ENCODE measurements around the gene KIF9.

The KIF9 gene

GRCh38 chr3:47273564-47273963 is 9.0 kb downstream of the KIF9 start:
- Histone ChIP-seq H3K27ac (replicated peaks) (no peak overlapping the region), H3K4me3 (replicated peaks; ENCODE audit: insufficient read depth, low read length) (no peak overlapping the region), H3K27me3 (ENCODE audit: insufficient read depth, poor library complexity, severe bottlenecking) (no peaks in the 10 kb centered on the region)
- TF ChIP-seq SPI1 (IDR thresholded peaks at IDR 0.05; ENCODE audit: borderline replicate concordance, low read depth) (no peak), REST (IDR thresholded peaks at IDR 0.05; ENCODE audit: insufficient replicate concordance, low read depth) (no peak)
- DNase-seq (ENCODE audit: low read depth in 1 of 2, low spot score in 1 of 2) = no peak

GRCh38 chr3:47270526-47270925 is 12.1 kb downstream of the KIF9 start:
- no peak for DNase-seq (ENCODE audit: low read depth in 1 of 2, low spot score in 1 of 2)
- TF ChIP-seq SPI1 (IDR thresholded peaks at IDR 0.05; ENCODE audit: borderline replicate concordance, low read depth) (no peak), POLR2AphosphoS5 (IDR thresholded peaks at IDR 0.05; ENCODE audit: low read depth) (no peak), GABPA (IDR thresholded peaks at IDR 0.05; ENCODE audit: low read depth) (no peak), CTCF (IDR thresholded peaks at IDR 0.05; ENCODE audit: insufficient read depth, low read length) (no peak), REST (IDR thresholded peaks at IDR 0.05; ENCODE audit: insufficient replicate concordance, low read depth) (no peak)
- no peak overlapping the region for H3K4me3 ChIP-seq (replicated peaks; ENCODE audit: insufficient read depth, low read length)
- H3K27me3 ChIP-seq (ENCODE audit: insufficient read depth, poor library complexity, severe bottlenecking) = no peaks in the 10 kb centered on the region
- no peak overlapping the region for H3K27ac ChIP-seq (replicated peaks)

GRCh38 chr3:47267490-47267824 is 15.1 kb downstream of the KIF9 start:
- no peak for DNase-seq (ENCODE audit: low read depth in 1 of 2, low spot score in 1 of 2)

More at GRCh38 chr3:47267490-47267824, 15.1 kb downstream of the KIF9 start:
- H3K4me3 ChIP-seq (replicated peaks; ENCODE audit: insufficient read depth, low read length) = no peak overlapping the region
- TF ChIP-seq REST (IDR thresholded peaks at IDR 0.05; ENCODE audit: insufficient replicate concordance, low read depth) (no peak), GABPA (IDR thresholded peaks at IDR 0.05; ENCODE audit: low read depth) (no peak), SPI1 (IDR thresholded peaks at IDR 0.05; ENCODE audit: borderline replicate concordance, low read depth) (no peak), CTCF (IDR thresholded peaks at IDR 0.05; ENCODE audit: insufficient read depth, low read length) (no peak), POLR2AphosphoS5 (IDR thresholded peaks at IDR 0.05; ENCODE audit: low read depth) (no peak)
- H3K27ac ChIP-seq (replicated peaks) = no peak overlapping the region; the same call in 1 of the 2 replicates
- no peaks in the 10 kb centered on the region for H3K27me3 ChIP-seq (ENCODE audit: insufficient read depth, poor library complexity, severe bottlenecking)
